EH (cell line): ENCODE data around the gene AP2A2.

Experiments used
- DNase-seq: peaks from one replicate; pipeline ENCODE4 v3.0.0-alpha.2; 2015; ENCODE audit warnings: low read depth

The AP2A2 gene

DNA sequence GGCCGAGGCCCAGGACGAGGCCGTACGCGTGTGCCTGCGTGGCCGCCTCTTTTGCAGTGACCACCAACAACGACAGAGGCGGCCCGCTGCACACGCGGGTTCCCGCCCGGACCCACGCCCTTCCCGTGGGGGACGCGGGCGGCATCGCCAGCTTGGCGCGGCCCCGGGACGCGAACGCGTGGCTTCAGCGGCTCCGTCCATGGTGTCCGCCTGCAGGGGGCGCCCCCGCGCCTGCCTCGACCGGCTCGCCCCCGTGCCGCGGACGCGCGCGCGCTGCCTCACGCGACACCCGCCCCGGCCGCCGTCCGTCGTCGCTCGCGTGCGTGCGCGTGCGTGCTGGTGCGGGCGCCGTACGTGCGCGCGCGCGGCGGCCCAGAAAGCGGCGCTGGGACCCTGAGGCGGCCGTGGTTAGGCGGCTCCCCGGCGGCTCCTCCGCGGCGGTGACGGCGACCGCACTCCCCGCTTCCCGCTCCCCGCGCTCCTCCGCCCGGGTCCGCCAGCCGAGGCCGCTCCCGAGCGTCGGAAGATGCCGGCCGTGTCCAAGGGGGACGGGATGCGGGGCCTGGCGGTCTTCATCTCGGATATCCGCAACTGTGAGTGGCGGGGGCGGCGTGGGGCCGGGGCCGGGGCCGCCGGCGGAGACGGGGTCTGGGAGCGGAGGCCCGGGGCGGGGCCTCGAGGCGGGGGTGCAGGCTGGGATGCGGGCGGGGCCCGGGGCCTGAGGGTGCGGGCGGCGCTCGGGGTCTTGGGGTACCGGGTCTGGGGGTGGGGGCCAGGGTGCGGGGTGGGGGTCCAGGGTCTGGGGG lies at the start of gene AP2A2:
AP2A2 (plus strand) TSS at position 375 of the 806 bp plus-strand sequence; CDS start at position 527, 152 bp downstream.
- DNase-seq: peak; percentile 87

DNA sequence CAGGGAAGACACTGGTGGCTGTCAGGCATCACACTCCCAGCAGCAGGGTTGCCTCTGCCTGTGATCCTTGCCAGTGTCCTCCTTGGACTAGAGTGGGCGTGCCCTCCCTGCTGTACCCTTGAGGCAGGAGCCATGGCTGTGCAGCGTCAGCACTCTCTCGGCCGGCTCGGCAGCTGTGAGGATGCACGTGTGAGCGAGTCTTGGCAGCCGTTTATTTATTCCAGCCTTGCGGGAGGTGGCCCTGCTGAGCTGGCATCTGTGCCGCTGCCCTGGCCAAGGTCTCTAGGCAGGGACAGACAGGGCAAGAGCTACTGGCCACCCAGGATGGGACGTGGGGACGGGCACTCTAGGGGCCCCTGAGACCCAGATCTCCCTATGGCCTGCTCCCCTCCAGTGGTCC lies 49.1 kb upstream of the AP2A2 start:
- DNase-seq: no peak

- no peak for DNase-seq
Measured at GRCh38 chr11:877565-877964, 48.1 kb upstream of the AP2A2 start.

DNA sequence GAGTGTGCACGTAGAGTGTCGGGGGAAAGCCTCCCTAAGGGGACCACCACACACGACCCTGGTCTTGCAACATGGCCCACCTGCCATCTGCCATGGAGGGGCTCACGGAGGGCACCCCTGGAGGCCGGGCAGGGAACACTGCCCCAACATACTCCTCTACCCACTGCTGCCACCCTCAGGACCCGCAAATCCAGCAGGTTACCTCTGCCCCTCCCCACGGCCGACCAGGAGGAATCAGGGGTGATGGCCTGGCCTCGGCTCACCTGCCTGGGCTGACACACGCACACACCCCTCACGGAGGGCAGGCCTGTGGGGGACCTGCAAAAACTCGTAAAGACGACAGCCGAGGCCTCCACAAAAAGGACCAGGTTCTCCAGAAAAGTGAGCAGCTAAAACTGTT lies 45.2 kb upstream of the AP2A2 start:
- DNase-seq: no peak

DNA sequence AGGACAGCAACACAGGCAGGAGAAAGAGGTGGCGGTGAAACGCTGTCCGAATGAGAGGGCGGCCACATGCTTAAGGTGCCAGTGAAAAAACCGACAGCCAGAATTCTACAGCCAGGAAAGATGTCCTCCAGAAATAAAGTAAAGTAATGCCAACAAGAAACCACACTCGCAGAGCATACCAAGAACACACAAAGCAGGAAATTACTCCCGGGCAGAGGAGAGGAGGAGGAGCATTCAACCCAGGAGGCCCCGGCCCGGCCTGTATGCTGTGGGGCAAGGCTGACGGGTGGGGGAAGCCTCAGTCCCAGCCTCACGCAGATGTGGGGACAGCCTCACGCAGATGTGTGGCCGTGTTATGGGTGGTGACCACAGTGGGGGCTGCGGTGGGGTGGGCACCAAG lies 43.1 kb upstream of the AP2A2 start:
- DNase-seq: no peak

DNA sequence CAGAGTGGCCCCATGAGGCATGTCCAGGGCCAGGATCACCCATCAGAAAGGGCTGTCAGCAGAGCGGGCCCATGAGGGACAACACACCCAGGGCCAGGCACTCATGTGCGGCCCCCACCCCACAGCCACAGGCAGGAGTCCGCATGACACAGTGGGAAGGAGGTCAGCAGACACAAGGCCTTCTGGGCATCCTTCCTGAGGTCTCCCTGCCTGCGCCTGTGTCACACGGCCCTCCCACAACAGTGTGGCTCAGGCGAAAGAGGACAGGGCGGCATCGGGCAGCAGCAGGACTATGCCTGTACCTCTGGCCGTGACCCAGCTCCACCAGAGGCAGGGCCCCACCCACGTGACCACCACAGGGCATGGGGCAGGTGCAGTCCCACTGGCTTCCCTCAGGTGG lies 42.1 kb upstream of the AP2A2 start:
- no peak for DNase-seq

GRCh38 chr11:884578-885070 lies 41.0 kb upstream of the AP2A2 start:
- DNase-seq: no peak

GRCh38 chr11:886568-886967 lies 39.1 kb upstream of the AP2A2 start:
- DNase-seq: no peak

- no peak for DNase-seq
Measured at GRCh38 chr11:887589-887988, 38.1 kb upstream of the AP2A2 start.

- DNase-seq: no peak
Measured at GRCh38 chr11:888310-889212, 37.1 kb upstream of the AP2A2 start.

DNA sequence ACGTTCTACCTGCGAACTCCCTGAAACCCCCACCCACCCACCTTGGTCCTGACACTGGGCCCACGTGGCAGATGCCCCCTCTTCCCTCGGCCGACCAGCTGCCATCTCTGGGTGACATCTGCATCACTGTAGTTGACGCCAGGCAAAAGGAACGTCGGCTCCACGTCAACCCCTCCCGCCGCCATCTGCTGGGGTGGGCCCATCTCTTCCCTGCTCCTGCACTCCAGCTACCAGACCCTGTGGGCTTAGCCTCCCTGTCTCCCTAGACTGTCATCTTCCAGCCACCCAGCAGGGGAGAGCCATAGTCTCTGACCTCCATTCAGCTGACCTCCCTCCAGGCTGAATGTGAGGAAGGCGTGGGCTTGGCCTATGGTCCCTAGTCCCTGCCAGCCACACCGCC lies 36.4 kb upstream of the AP2A2 start:
- DNase-seq: no peak

DNA sequence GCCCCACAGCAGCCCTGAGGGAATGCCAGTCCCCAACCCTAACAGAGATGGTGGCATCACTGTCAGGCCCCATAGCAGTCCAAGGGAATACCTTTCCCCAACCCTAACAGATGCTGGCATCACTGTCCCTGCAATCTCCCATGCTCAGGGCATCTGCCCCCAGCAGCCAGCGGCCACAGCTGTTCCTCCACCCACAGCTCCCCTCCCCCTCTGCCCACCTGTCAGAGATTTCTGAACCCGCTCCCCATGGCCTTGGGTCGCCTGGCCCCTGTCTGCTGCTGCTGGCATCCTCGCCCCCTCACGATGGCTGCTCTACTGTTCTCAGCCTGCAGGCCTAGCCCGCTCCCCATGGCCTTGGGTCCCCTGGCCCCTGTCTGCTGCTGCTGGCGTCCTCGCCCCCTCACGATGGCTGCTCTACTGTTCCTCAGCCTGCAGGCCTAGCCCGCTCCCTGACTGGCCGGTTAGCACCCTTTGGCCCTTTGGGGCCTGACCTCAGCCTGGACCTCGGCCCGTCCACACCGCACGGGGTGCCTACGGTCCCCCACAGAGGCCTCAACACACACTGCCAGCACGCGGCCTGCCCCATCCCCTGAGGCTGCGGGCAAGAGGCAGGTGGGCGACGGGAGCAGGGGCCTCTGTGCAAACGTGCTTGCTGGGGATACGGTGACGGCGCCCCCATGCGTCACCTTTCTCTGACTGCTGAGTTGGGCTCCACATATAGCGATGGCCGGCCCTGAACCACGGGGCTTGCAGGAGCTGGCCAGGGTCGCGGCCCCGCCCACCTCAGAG lies 35.8 kb upstream of the AP2A2 start:
- DNase-seq: no peak

- no peak for DNase-seq
Measured at GRCh38 chr11:890794-891540, 34.7 kb upstream of the AP2A2 start.

GRCh38 chr11:893008-893654 lies 32.5 kb upstream of the AP2A2 start:
- no peak for DNase-seq

DNA sequence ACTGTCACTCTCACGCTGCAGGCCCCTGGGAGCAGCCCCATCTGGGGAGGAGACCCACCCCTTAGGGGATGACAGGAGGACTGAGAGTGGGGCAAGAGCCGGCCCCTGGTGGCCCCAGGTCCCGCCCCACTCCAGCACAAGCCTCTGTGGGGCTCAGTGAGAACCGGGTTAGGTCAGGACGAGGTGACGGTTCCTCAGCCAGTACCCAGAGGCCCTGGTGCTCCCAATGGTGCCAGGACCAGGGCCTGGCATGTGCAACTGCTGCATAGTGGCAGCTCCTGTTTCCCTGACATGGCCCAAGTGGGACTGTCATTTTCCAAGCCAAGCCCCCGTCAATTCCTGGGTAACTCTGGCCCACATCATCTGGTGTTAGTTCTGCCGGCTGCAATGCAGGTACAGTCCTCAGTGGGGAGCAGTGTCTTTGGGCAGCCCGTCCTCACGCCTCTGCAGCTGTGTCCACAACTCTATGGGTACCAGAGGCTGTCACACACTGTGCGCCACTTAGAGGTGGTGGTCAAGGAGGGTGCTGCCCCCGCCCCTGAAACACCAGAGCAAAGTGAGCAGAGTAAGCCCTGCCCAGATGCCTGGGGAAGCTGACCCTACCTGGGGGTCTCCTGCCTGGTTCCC lies 31.0 kb upstream of the AP2A2 start:
- DNase-seq: no peak

DNA sequence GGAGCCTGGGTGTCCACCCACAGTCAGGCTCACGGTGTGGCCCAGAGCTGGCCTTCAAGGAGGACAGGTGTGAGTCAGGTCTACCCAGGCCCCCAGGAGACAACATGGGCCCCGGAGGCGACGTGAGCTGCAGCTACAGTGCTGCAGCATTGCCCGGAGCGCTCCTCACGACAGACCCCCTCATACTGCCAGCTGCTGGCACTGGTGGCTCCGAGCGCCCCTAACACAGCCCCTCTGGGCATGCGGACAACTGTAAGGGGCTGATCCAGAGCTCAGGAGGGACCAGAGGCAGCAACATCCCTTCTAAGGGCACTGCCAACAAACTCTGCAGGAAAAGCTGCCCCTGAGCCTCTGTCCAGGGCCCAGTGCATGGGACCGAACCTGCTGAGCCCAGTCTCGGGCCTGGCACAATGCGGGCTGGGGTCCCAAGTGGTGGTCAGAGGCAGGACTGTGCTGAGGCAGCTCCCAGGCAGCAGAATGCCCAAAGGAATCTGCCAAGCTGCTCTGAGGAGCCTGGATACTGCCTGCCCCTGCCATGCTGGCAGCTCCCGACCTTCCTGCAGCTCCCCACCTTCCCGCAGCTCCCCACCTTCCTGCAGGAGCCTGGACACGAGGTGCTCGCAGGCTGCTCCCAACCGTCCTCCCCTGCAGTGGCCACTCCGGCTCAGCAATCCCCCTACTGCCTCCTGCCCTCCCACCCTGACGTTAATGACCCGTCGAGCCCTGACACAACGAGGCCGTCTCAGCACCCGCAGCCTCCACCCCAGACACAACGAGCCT lies 30.1 kb upstream of the AP2A2 start:
- no peak for DNase-seq

DNA sequence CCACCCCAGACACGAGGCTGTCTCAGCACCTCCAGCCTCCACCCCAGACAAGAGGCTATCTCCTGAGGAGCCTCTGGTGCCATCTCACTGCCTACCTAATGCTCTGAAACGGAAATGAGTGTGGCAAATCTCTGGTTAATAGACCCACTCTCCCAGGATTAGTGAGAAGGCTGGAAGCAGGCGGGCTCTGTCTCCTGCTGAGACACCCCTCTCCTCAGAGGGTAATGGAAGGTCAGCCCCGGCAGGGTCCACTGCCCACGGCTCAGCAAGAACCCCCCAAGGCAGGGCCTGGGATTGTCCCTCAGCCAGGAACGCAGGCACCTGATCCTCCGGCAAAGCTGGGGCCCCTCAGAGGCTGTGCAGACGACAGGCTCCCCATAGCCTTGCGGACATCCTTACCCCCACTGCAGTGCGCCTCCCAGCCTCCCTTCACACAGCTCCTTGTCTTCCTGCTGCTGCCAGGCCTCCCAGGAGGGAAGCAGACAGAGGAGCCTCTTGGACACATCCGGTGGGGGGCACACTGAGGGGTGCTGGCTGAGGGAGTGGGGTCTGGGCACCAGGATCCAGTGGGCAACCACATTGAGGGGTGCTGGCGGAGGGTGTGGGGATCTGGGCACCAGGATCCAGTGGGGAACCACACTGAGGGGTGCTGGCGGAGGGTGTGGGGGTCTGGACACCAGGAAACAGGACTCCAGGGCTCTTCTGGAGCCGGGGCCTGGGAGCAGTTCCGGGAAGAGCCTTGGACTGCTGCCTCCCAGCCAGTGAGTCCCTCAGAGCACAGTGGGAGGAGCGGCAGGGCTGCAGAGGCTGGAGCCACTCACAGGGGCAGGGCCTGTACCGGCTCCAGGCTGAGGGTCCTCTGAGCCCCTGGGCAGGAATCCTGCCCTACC lies 28.2 kb upstream of the AP2A2 start:
- DNase-seq: no peak

DNA sequence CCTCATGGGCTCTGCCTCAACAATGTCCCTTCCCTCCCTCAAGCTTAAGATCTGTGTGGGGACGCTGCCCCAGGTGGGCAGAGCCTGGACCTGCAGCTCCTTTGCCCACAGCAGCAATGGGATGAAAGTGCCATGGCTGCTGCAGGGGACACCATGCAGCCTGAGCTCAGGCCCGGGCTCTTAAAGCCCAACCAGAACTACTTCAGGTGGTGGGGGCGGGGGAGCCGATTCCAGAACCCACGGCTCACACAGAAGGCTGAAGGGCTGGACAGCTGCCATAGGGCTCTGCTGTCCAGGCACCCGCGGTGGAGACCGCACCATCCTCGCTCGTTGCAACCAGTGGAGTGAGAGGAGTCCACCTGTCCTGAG lies 27.5 kb upstream of the AP2A2 start:
- peak; percentile 19 for DNase-seq
